Cardiac fibroblast (primary cell): ENCODE data around the gene PWWP2A.
"Not testable (repeated sequence)": the region's sequence is repeated elsewhere in the genome, so short reads cannot be mapped to it uniquely, and the experiment has no call there.

ENCODE experiments used
- DNase-seq, 2 donors: peaks; one replicate each; pipeline versions ENCODE4 v3.0.0 to v3.0.0-alpha.2; 2010; ENCODE audit warnings: low read depth in 2 of 2
- H3K4me3 ChIP-seq, 2 donors: replicated peaks in 1 of 2; 1 replicate in 1 of 2; 2 replicates in 1 of 2; pipeline ENCODE4 v1.5.1; 2011; ENCODE audit warnings: low read depth in 2 of 2, low read length in 2 of 2, mild to moderate bottlenecking in 2 of 2, moderate library complexity in 1 of 2
- TF ChIP-seq, protein P1 (sequence below): IDR thresholded peaks from one replicate; pipeline ENCODE4 v1.5.1; 2011; ENCODE audit warnings: low read depth, mild to moderate bottlenecking, low read length, inconsistent platforms

The PWWP2A gene

DNA sequence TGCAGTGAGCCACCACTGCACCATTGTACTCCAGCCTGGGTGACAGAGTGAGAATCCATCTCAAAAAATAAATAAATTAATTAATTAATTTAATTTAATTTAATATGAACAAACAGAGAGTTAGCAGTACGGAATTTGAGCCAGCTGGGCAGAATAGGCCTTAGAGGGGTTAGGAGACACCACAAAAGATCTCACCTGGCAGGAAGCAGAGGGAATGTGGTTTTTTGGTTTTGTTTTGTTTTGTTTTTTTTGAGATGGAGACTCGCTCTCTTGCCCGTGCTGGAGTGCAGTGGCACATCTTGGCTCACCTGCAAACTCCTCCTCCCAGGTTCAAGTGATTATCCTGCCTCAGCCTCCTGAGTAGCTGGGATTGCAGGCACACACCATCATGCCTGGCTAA, 31.8 kb upstream of the PWWP2A start:
- no peak for DNase-seq
- H3K4me3 ChIP-seq: no peak overlapping the region
- TF ChIP-seq, protein P1, sequence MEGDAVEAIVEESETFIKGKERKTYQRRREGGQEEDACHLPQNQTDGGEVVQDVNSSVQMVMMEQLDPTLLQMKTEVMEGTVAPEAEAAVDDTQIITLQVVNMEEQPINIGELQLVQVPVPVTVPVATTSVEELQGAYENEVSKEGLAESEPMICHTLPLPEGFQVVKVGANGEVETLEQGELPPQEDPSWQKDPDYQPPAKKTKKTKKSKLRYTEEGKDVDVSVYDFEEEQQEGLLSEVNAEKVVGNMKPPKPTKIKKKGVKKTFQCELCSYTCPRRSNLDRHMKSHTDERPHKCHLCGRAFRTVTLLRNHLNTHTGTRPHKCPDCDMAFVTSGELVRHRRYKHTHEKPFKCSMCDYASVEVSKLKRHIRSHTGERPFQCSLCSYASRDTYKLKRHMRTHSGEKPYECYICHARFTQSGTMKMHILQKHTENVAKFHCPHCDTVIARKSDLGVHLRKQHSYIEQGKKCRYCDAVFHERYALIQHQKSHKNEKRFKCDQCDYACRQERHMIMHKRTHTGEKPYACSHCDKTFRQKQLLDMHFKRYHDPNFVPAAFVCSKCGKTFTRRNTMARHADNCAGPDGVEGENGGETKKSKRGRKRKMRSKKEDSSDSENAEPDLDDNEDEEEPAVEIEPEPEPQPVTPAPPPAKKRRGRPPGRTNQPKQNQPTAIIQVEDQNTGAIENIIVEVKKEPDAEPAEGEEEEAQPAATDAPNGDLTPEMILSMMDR: no peak

DNA sequence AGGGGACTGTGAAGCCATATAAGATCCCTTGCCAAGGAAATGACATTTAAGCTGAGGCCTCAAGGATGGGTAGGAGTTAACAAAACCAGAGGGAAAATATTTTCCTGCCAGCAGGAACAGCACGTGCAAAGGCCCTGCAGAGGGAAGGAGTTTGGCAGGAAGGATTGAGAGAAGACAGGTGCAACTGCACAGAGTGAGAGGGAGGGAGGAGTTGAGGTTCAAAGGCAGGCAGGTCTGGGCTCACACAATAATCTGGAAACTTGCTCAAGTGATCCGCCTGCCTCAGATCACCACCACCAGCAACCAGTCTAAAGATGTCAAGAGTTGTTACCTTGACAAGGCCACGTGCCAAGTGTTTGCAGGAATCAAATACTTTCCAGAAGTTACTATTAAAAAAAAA, 31.1 kb upstream of the PWWP2A start:
- DNase-seq: no peak
- H3K4me3 ChIP-seq: no peak overlapping the region
- TF ChIP-seq, protein P1: no peak

DNA sequence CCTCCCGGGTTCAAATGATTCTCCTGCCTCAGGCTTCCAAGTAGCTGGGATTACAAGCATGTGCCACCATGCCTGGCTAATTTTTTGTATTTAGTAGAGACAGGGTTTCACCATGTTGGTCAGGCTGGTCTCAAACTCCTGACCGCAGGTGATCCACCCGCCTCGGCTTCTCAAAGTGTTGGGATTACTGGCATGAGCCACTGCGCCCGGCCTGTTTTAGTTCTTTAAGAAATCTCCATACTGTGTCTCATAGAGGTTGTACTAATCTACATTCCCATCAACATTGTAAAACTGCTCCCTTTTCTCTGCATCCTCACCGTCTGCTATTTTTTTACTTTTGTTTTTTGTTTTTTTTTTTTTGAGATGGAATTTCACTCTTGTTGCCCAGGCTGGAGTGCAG, 25.2 kb upstream of the PWWP2A start:
- H3K4me3 ChIP-seq, DNase-seq: not testable (repeated sequence)

DNA sequence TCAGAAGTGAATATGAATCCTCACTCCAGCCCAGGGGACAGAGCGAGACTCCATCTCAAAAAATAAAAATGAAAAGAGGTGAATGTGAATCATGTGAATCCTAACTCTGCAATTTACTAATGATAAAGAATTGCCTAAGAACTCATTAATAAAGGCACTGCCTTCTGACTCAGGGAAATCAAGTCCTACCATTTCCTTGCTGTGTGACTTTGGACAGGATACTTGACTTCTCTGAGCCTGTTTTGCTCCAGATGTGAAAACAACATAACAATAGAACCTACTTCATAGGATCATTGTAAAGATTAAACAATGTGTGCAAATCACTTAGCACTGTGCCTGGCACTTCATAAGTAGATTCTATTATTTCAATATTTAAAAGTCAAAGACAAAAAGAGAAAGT, 15.1 kb upstream of the PWWP2A start:
- H3K4me3 ChIP-seq: no peak overlapping the region
- no peak for DNase-seq
- TF ChIP-seq, protein P1: no peak

DNA sequence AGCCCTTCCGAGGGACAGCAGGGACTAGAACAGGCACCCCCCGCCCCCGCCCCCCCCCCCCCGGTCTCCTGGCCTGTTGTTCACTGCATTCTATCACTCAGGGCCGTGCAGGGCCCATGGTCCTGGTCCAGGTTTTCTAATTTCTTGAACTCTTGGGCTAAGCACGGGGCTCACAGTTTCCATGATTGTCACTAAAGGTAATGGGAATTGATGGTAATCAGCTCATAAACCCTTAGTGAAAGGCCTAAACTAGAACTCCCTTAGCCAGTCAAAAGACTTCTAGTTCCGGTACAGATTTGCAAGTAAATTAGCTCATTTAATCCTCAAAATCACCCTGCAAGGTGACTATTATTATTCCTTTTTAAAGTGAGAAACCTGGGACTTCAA, 14.7 kb upstream of the PWWP2A start:
- no peak overlapping the region for H3K4me3 ChIP-seq
- TF ChIP-seq, protein P1: no peak
- DNase-seq: no peak

DNA sequence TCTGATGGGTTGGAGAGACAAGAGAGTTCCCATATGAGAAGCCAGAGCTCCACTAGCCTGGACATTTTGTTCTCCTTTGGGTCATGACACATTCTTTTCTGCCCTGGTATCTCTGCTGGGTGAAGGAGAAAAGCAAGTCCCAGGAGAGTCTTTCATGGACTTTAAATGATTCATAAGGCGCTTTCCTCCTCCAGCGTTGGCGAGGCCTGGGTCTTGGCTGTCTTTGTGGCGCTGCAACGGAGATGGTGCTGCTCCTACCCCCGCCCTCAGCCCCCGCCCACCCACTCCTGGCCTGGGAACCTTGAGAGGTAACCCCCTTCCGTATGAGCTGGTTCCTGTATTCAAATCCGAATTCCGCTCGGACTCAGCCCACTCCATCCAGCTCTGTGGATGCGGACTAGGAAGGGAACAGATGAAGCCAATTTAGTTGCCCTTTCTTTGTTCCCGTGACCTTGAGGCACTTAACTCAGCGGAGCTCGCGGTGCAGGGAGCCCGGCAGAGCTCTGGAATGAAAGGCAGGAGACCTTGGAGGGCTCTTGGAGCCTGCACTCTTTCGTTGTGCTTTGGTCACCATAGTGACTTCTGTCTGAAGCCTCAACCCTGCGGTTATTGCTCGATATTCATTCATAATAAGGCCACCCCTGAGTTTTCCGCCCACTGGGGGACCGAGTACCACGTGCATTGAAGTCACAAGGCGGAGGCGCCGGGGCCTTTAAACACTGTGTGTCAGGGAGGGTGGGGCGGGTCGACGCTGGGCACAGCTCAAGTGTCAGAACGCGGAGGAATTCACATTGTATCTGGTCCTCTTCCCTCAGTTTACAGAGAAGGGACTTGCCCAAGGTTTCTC, 14.0 kb upstream of the PWWP2A start:
- TF ChIP-seq, protein P1: no peak
- H3K4me3 ChIP-seq: peak overlapping the region in 1 of 2 donors; percentile 10
- peak; percentile 67 to 92 for DNase-seq

DNA sequence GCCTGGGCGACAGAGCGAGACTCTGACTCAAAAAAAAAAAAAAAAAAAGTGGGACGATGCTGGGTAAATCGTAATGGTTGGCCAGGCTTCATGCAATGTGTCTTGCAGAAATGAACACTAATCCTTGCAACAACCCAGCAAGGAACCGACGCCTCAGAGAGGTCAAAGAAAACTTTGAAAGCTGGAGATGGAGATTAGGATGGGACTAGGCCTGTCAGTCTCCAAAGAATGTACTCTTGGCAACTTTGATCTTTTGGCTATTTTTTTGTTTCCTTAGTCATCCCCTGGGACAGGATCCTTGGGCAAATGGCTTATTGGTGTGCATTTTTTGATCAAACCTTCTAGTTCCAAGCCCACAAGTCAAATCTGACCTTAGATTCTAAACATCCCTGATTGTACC, 10.6 kb upstream of the PWWP2A start:
- H3K4me3 ChIP-seq: no peak overlapping the region
- TF ChIP-seq, protein P1: no peak
- DNase-seq: peak; percentile 12 to 75
